Erythroblast (primary cell): ENCODE measurements around the gene TSNAX.

Experiments
- DNase-seq, 2 experiments: peaks; one replicate each; lab custom pipeline; 2025; lab: John Stamatoyannopoulos, UW
- GATA1 ChIP-seq: IDR thresholded peaks from 2 replicates; pipeline ENCODE4 v1.6.1; 2011; ENCODE audit warnings: low read depth, mild to moderate bottlenecking, control low read depth, low read length, moderate library complexity
- POLR2A ChIP-seq: IDR thresholded peaks from 2 replicates; pipeline ENCODE4 v1.6.1; 2011; ENCODE audit warnings: mild to moderate bottlenecking, low read length

TSNAX gene

GRCh38 chr1:231610388-231610787, 81.9 kb downstream of the TSNAX start:
- TF ChIP-seq GATA1 (no peak), POLR2A (no peak)
- DNase-seq, result no peak

GRCh38 chr1:231611111-231611510, 82.6 kb downstream of the TSNAX start:
- no peak for DNase-seq
- TF ChIP-seq GATA1, result no peak
- TF ChIP-seq POLR2A, result no peak

GRCh38 chr1:231611851-231612250, 83.4 kb downstream of the TSNAX start:
- DNase-seq, result no peak
- TF ChIP-seq POLR2A, result no peak

- DNase-seq, result no peak
- TF ChIP-seq POLR2A (no peak), GATA1 (no peak)
Observed at GRCh38 chr1:231612393-231613089, 84.1 kb downstream of the TSNAX start.

- no peak for TF ChIP-seq POLR2A
- DNase-seq, result no peak
Observed at GRCh38 chr1:231613419-231614349, 85.2 kb downstream of the TSNAX start.
